ENCODE measurements around the gene DEDD. TPM values are rescaled to one million over a fixed set of nuclear protein-coding genes. Genes with fewer than 3 reads are reported as not detected.

Gene DEDD
- total RNA-seq, 1 donor from 2014 or later: 37.5 TPM

DNA sequence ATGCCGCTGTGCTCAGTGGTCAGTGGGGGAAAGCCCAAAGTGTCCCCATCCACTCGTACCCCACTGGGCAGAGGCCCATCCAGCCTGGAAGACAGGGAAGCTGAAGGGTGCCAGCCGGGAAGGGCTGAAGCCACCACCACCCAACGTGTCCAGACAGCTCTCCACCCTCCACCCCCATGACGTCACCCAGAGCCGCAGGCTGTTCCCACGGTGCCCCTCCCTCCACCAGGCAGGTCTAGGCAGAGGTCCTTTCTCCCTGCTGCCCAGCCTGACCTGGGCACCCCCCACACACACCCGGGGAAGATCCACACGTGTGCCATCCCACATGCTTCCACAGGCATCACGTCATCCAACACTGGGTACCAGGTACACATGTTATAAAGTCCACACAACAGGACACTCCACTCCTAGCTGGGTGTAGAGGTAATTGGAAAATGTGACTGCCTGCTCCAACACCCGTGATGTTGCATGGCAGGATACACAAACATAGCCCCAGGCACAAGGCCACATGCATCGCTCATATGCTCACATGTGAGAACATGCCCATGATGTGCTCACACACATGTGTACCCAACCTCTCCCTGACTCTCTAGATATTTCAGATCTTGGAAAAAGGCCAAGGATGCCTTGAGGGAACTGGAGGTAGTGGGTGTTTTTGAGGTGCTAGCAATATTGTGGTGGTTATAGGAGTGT is 57.6 kb downstream of the DEDD start:
- no peaks in the 10 kb centered on the region for H3K9me3 ChIP-seq
- TF ChIP-seq, protein P1, sequence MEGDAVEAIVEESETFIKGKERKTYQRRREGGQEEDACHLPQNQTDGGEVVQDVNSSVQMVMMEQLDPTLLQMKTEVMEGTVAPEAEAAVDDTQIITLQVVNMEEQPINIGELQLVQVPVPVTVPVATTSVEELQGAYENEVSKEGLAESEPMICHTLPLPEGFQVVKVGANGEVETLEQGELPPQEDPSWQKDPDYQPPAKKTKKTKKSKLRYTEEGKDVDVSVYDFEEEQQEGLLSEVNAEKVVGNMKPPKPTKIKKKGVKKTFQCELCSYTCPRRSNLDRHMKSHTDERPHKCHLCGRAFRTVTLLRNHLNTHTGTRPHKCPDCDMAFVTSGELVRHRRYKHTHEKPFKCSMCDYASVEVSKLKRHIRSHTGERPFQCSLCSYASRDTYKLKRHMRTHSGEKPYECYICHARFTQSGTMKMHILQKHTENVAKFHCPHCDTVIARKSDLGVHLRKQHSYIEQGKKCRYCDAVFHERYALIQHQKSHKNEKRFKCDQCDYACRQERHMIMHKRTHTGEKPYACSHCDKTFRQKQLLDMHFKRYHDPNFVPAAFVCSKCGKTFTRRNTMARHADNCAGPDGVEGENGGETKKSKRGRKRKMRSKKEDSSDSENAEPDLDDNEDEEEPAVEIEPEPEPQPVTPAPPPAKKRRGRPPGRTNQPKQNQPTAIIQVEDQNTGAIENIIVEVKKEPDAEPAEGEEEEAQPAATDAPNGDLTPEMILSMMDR (IDR thresholded peaks at IDR 0.05): no peak
- H3K36me3 ChIP-seq: no peaks in the 10 kb centered on the region
- intact Hi-C loops (cut with DNase I): no loop called here
- DNase-seq: no peak
- no peak for ATAC-seq
- no peaks in the 10 kb centered on the region for H3K4me1 ChIP-seq
- no peak overlapping the region for H3K4me3 ChIP-seq
- H3K27ac ChIP-seq: no peak overlapping the region
- H3K27me3 ChIP-seq: no peaks in the 10 kb centered on the region

DNA sequence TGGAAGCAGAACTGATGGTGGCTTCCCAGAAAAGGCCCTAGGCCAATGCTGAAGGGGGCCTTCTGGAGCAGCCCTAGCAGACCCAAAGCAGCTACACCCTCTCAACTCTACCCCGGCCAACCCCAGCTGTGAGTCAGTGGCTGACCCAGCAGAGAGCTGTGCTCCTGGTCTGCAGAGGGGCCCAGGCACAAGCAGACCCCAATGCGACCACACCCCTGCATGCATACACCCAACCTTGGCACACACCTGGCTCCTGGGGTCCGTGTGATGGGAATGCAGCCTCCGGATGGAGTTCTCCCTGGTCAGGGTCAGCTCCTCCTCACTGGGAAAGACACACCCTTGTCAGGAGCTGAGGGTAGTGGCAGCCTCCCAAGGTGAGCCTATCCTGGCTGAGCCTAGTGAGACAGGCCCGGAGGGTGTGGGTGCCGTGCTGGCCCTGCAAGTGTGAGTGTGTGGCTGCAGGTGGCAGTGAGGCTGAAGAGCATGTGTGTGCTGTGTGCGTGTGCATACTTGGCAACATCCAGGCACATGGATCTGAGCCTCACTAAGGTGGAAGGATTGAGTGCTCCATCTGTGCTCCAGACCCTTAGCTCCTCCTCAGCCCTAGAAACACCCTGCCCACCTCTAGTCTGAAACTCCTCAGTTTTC is 58.9 kb downstream of the DEDD start:
- TF ChIP-seq, protein P1 (IDR thresholded peaks at IDR 0.05): no peak
- DNase-seq (no peak), ATAC-seq (no peak)
- intact Hi-C loops (cut with DNase I): no loop called here
- H3K4me3 ChIP-seq: no peak overlapping the region
- H3K9me3 ChIP-seq: no peaks in the 10 kb centered on the region
- no peak overlapping the region for H3K27ac ChIP-seq
- H3K4me1 ChIP-seq: no peaks in the 10 kb centered on the region
- no peaks in the 10 kb centered on the region for H3K36me3 ChIP-seq
- no peaks in the 10 kb centered on the region for H3K27me3 ChIP-seq

DNA sequence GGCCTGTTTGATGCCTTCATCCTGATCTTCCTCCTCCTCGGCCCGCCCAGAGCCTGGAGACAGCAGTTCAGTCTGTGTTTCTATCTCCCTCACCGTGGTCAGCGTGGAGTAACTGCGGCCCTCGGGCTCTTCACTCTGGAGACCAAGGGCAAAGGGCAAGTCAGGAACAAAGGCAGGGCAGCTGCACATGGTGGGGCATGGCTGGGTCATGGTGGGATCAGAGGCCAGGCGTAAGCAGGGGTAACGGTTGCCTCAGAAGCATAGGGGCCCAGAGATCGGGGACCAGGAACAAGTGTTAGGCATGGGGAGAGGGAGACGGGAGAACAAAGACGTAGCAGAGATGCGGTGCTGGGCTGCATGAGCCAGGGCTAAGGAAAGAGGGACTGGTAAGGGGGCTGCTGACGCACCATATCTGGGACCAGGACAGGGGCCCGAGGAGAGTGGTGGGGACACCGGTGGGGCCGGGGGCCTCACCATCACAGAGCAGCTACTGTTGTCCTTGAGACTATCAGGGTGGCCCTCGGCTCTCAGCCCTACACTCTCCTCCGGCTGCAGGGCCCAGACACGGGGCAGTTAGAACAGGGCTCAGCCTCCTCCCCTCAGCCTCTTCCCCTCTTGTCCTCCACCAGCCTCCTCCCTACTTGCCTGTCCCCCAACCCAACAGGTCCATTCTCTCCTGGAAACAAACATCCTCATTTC is 59.6 kb downstream of the DEDD start:
- no peaks in the 10 kb centered on the region for H3K4me1 ChIP-seq
- no peaks in the 10 kb centered on the region for H3K36me3 ChIP-seq
- ATAC-seq (no peak), DNase-seq (no peak)
- intact Hi-C loops (cut with DNase I): no loop called here
- no peak overlapping the region for H3K27ac ChIP-seq
- H3K27me3 ChIP-seq: no peaks in the 10 kb centered on the region
- TF ChIP-seq, protein P1 (IDR thresholded peaks at IDR 0.05): no peak
- H3K4me3 ChIP-seq: no peak overlapping the region
- H3K9me3 ChIP-seq: no peaks in the 10 kb centered on the region

DNA sequence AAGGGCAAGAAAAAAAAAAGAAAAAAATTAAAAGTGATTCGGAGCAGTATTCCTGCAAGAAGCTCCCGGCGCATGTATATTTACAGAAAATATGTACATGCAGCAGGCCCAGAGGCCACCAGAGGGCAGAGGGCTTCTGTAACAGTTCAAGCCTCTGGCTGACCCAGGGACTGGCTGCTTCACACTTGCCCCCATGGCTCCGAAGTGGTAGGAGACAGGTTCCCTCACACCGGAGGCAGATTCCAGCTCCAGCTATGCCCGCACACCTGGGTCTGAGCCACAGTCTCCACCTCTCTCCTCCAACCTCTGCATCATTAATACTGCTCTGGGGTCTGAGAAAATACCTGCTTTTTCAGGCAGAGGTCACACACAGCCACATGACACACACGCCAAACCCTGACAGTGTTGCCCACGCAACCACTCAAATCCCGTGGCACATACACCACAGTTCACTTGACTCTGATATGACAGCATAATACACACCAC is 60.5 kb downstream of the DEDD start:
- H3K27me3 ChIP-seq: no peaks in the 10 kb centered on the region
- no peak overlapping the region for H3K4me3 ChIP-seq
- no peak overlapping the region for H3K27ac ChIP-seq
- ATAC-seq (peak; percentile 57), DNase-seq (peak; percentile 83)
- H3K4me1 ChIP-seq: no peaks in the 10 kb centered on the region
- TF ChIP-seq, protein P1 (IDR thresholded peaks at IDR 0.05): peak; percentile 64
- no peaks in the 10 kb centered on the region for H3K36me3 ChIP-seq
- no peaks in the 10 kb centered on the region for H3K9me3 ChIP-seq
- intact Hi-C loops (cut with DNase I): no loop called here

Other genes starting within 250 kb of the DEDD start
- gene ITLN1, start 247.5 kb downstream of the DEDD start, total RNA-seq: 295 TPM
- 44.1 TPM for gene ITLN2, start 177.9 kb downstream of the DEDD start, total RNA-seq
- 167 TPM for gene F11R, start 111.5 kb downstream of the DEDD start, total RNA-seq
- gene TSTD1, start 93.7 kb downstream of the DEDD start, total RNA-seq: 50.6 TPM
- gene USF1, start 86.7 kb downstream of the DEDD start, total RNA-seq: 67.6 TPM
- 38.0 TPM for gene ARHGAP30, start 62.8 kb downstream of the DEDD start, total RNA-seq
- 5.4 TPM for gene NECTIN4, start 43.1 kb downstream of the DEDD start, total RNA-seq
- 3.2 TPM for gene KLHDC9, start 34.3 kb downstream of the DEDD start, total RNA-seq
- gene PFDN2, start 14.6 kb downstream of the DEDD start, total RNA-seq: 56.2 TPM
- 42.1 TPM for gene NIT1, start 14.6 kb downstream of the DEDD start, total RNA-seq
- 84.4 TPM for gene UFC1, start 21.3 kb upstream of the DEDD start, total RNA-seq
- 27.7 TPM for gene USP21, start 26.8 kb upstream of the DEDD start, total RNA-seq
- gene PPOX, start 33.8 kb upstream of the DEDD start, total RNA-seq: 23.3 TPM
- gene B4GALT3, start 44.8 kb upstream of the DEDD start, total RNA-seq: 35.7 TPM
- 7.8 TPM for gene ADAMTS4, start 66.4 kb upstream of the DEDD start, total RNA-seq
- gene NDUFS2, start 69.7 kb upstream of the DEDD start, total RNA-seq: 66.9 TPM
- gene FCER1G, start 82.6 kb upstream of the DEDD start, total RNA-seq: 158 TPM
- not detected for gene APOA2, start 91.0 kb upstream of the DEDD start, total RNA-seq
- gene TOMM40L, start 93.4 kb upstream of the DEDD start, total RNA-seq: 11.6 TPM
- gene NR1I3, start 105.5 kb upstream of the DEDD start, total RNA-seq: not detected
- 8.2 TPM for gene PCP4L1, start 126.1 kb upstream of the DEDD start, total RNA-seq
- gene MPZ, start 177.3 kb upstream of the DEDD start, total RNA-seq: 2.5 TPM
- gene SDHC, start 181.7 kb upstream of the DEDD start, total RNA-seq: 158 TPM
- gene CFAP126, start 235.2 kb upstream of the DEDD start, total RNA-seq: not detected

Data from upper lobe of right lung (tissue), 1 donor.